Activated CD4-positive, alpha-beta T cell treated with anti-CD3 and anti-CD28 coated beads for 36 hours (primary cell): ENCODE results near the gene SEZ6L2. TPM values are rescaled to one million over a fixed set of nuclear protein-coding genes. Genes with fewer than 3 reads are reported as not detected.
A peak's percentile ranks its signal among the peaks of the same experiment; 100 is the strongest.
"Not testable (repeated sequence)": the region's sequence is repeated elsewhere in the genome, so short reads cannot be mapped to it uniquely, and the experiment has no call there.

ENCODE experiments used
- ATAC-seq: fragments of 200-7000 bp; cut with Tn5 transposase; one replicate; pipeline ENCODE4 v1.10.0; 2021; ENCODE audit warnings: mild to moderate bottlenecking, moderate library complexity
- CTCF ChIA-PET: fragments of 350-600 bp; sonication (Branson Sonifier 250); formaldehyde crosslinking; loops from one replicate; lab custom pipeline; 2021; ENCODE audit warnings: antibody characterized with exemption; lab: Charles Lee
- POLR2A ChIA-PET: fragments of 350-600 bp; sonication (Branson Sonifier 250); formaldehyde crosslinking; loops from one replicate; lab custom pipeline; 2021; ENCODE audit warnings: antibody characterized with exemption, inconsistent platforms; lab: Charles Lee
- DNase-seq: peaks from one replicate; pipeline ENCODE4 v3.0.0-alpha.2; 2020
- H3K27ac Mint-ChIP-seq: one replicate; pipeline ENCODE4 v1.8.0; 2021; ENCODE audit warnings: mixed read lengths
- H3K27me3 Mint-ChIP-seq: one replicate; pipeline ENCODE4 v1.8.0; 2021; ENCODE audit warnings: mixed read lengths
- H3K36me3 Mint-ChIP-seq: one replicate; pipeline ENCODE4 v1.8.0; 2021; ENCODE audit warnings: low read depth, mixed read lengths
- H3K4me1 Mint-ChIP-seq: one replicate; pipeline ENCODE4 v1.8.0; 2021; ENCODE audit warnings: mixed read lengths
- H3K4me3 Mint-ChIP-seq: one replicate; pipeline ENCODE4 v1.8.0; 2021; ENCODE audit warnings: mild to moderate bottlenecking, moderate library complexity, mixed read lengths
- H3K9me3 Mint-ChIP-seq: one replicate; pipeline ENCODE4 v1.8.0; 2021; ENCODE audit warnings: low read depth, mixed read lengths
- intact Hi-C, 2 experiments: fragments of 100-400 bp; cut with DNase I in 1 of 2; cut with micrococcal nuclease in 1 of 2; formaldehyde crosslinking; loops; one replicate each; pipeline versions ENCODE4 v1.14.2 to v1.15.1; 2022 to 2024; cut with DNase I, micrococcal nuclease
- total RNA-seq, 2 experiments: library from RNA; stranded (reverse); gene quantifications; one replicate each; pipeline ENCODE4 v1.2.3, GENCODE V29; 2021

SEZ6L2 gene
- total RNA-seq, 2 experiments from 2014 or later: 0.27 to 0.42 TPM

DNA sequence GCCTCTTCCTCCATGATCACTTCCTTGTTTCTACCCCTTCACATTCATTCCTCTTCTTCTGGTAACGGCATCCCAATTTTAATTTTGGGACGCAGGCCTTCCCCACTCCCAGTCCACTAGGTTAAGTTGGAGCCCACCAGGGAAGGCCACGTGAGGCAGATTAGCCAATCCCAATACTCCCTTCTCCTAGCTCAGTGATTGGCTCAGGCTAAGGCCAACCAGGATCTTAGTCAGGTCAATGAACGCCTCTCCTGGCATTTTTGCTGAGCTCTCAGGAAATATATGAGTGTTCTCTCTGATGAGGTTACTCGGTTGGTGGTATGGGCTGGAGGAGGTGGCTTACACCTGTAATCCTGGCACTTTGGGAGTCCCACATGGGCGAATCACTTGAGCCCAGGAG lies 15.4 kb downstream of the SEZ6L2 start:
- H3K27me3 Mint-ChIP-seq: peaks cover 8% of the 10 kb centered on the region
- no peak for ATAC-seq
- no peak overlapping the region for H3K27ac Mint-ChIP-seq
- no peaks in the 10 kb centered on the region for H3K4me1 Mint-ChIP-seq
- no peaks in the 10 kb centered on the region for H3K9me3 Mint-ChIP-seq
- POLR2A ChIA-PET: no interaction called here
- H3K4me3 Mint-ChIP-seq: no peak overlapping the region
- DNase-seq: no peak
- intact Hi-C loops: no loop called here
- CTCF ChIA-PET: interaction anchor here (0.6 to 1.0 kb wide), 3 partner anchors 9 to 147 kb away, joined by 3 read pairs; partner anchors contain the start of gene TLCD3B
- no peaks in the 10 kb centered on the region for H3K36me3 Mint-ChIP-seq

- ATAC-seq (no peak), DNase-seq (no peak)
- H3K4me3 Mint-ChIP-seq: no peak overlapping the region
- peaks cover 7% of the 10 kb centered on the region for H3K4me1 Mint-ChIP-seq
- intact Hi-C loops: no loop called here
- H3K27me3 Mint-ChIP-seq: peaks cover 23% of the 10 kb centered on the region
- no peaks in the 10 kb centered on the region for H3K9me3 Mint-ChIP-seq
- H3K36me3 Mint-ChIP-seq: no peaks in the 10 kb centered on the region
- POLR2A ChIA-PET: no interaction called here
- no peak overlapping the region for H3K27ac Mint-ChIP-seq
- CTCF ChIA-PET: interaction anchor here (1.2 kb wide), 1 partner anchor 33 kb away, joined by 3 read pairs; no protein-coding TSS in a partner anchor
Measured at GRCh38 chr16:29881050-29881449, 18.3 kb downstream of the SEZ6L2 start.

- H3K4me3 Mint-ChIP-seq: no peak overlapping the region
- DNase-seq (no peak), ATAC-seq (no peak)
- POLR2A ChIA-PET: interaction anchor here (1.6 kb wide), 1 partner anchor 15 kb away, joined by 4 read pairs; the partner anchor contains the start of gene CDIPT
- H3K4me1 Mint-ChIP-seq: peaks cover 7% of the 10 kb centered on the region
- CTCF ChIA-PET: interaction anchor here (0.9 to 1.9 kb wide), 6 partner anchors 22 to 63 kb away, joined by 3 to 8 read pairs (median 3); partner anchors contain the start of genes ASPHD1 and PAGR1
- no peaks in the 10 kb centered on the region for H3K36me3 Mint-ChIP-seq
- no peak overlapping the region for H3K27ac Mint-ChIP-seq
- H3K9me3 Mint-ChIP-seq: no peaks in the 10 kb centered on the region
- H3K27me3 Mint-ChIP-seq: peaks cover 25% of the 10 kb centered on the region
- intact Hi-C loops: loop anchor here in 1 of 2 experiments (5.0 kb wide), 2 partner anchors 84 to 144 kb away; partner anchors contain the start of genes C16orf92 and TMEM219
Measured at GRCh38 chr16:29878172-29878571, 21.2 kb downstream of the SEZ6L2 start.

- peaks cover 7% of the 10 kb centered on the region for H3K4me1 Mint-ChIP-seq
- H3K36me3 Mint-ChIP-seq: no peaks in the 10 kb centered on the region
- peak overlapping the region; percentile 29 for H3K4me3 Mint-ChIP-seq
- peaks cover 22% of the 10 kb centered on the region for H3K27me3 Mint-ChIP-seq
- intact Hi-C loops: loop anchor here in 1 of 2 experiments (1.0 to 5.0 kb wide), 5 partner anchors 14 to 145 kb away; partner anchors contain the start of genes ASPHD1, C16orf92, CDIPT and KCTD13
- H3K27ac Mint-ChIP-seq: no peak overlapping the region
- H3K9me3 Mint-ChIP-seq: no peaks in the 10 kb centered on the region
- ATAC-seq (peak; percentile 93), DNase-seq (peak; percentile 85)
- CTCF ChIA-PET: interaction anchor here (0.5 to 1.9 kb wide), 9 partner anchors 23 to 179 kb away, joined by 3 to 8 read pairs (median 3); partner anchors contain the start of genes ASPHD1, PAGR1 and TLCD3B
- POLR2A ChIA-PET: interaction anchor here (1.6 kb wide), 1 partner anchor 14 kb away, joined by 4 read pairs; the partner anchor contains the start of gene CDIPT
Measured at GRCh38 chr16:29877266-29877961, 21.9 kb downstream of the SEZ6L2 start.

DNA sequence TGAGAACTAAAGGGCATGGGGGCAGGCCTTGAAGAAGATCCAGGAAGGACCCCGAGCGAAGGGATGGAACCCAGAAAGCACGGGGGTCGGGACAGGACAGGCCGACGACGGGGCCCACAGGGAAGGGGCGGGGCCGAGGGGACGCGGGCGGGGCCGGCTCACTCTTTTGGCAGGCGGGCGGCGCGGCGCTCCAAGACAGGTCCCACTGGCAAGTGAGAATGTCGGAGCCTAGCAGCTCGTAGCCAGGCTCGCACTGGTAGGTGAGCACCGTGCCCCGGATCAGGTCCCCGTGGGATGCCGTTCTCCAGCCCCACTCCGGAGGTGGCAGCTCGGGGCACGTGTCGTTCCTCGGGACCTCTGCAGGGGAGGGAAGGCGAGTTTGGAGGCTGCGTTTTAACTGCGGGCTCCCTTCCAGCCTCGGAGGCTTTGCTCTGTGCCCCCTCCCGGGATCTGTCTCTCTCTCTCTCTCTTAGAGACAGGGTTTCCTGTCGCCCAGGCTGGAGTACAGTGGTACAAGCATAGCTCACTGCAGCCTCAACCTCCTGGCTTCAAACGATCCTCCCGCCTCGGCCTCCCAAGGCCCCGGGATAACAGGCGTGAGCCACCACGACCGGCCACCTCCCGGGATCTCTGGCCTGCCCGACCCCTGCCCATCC lies 22.6 kb downstream of the SEZ6L2 start:
- intact Hi-C loops: loop anchor here in 1 of 2 experiments (1.0 to 5.0 kb wide), 5 partner anchors 13 to 146 kb away; partner anchors contain the start of genes ASPHD1, C16orf92, CDIPT and KCTD13
- H3K9me3 Mint-ChIP-seq: no peaks in the 10 kb centered on the region
- H3K27ac Mint-ChIP-seq: no peak overlapping the region
- H3K4me1 Mint-ChIP-seq: peaks cover 7% of the 10 kb centered on the region
- ATAC-seq (no peak), DNase-seq (peak; percentile 58)
- CTCF ChIA-PET: interaction anchor here (0.6 to 1.9 kb wide), 6 partner anchors 28 to 178 kb away, joined by 3 to 8 read pairs (median 4); partner anchors contain the start of gene TLCD3B
- H3K27me3 Mint-ChIP-seq: peaks cover 22% of the 10 kb centered on the region
- H3K36me3 Mint-ChIP-seq: no peaks in the 10 kb centered on the region
- POLR2A ChIA-PET: interaction anchor here (1.6 kb wide), 1 partner anchor 14 kb away, joined by 4 read pairs; the partner anchor contains the start of gene CDIPT
- H3K4me3 Mint-ChIP-seq: peak overlapping the region; percentile 52

DNA sequence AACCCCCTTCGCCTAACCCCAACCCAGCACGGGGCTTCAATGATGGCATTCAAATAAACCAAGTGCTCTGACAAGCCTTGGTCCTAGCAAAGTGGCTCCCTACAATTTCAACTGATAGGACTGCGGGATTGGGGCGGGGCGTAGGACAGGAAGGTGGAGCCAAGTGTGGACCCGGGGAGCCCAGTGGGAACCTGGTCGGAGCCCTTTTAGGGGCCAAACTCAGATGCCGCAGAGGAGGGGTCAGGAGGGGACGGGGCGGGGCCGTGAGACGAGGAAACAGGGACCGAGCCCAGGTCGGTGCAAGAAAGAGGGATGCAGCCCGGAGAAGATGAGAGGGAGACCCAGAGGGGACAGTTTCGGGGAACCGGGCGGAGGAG lies 23.1 kb downstream of the SEZ6L2 start:
- H3K9me3 Mint-ChIP-seq: no peaks in the 10 kb centered on the region
- no peak for ATAC-seq
- H3K36me3 Mint-ChIP-seq: no peaks in the 10 kb centered on the region
- ChIA-PET POLR2A (no interaction called here), CTCF (interaction anchor here (0.9 to 1.0 kb wide), 2 partner anchors 29 to 46 kb away, joined by 4 read pairs; no protein-coding TSS in a partner anchor)
- no peak overlapping the region for H3K27ac Mint-ChIP-seq
- peak overlapping the region; percentile 52 for H3K4me3 Mint-ChIP-seq
- peaks cover 22% of the 10 kb centered on the region for H3K27me3 Mint-ChIP-seq
- peaks cover 7% of the 10 kb centered on the region for H3K4me1 Mint-ChIP-seq
- intact Hi-C loops: loop anchor here in 1 of 2 experiments (5.0 kb wide), 2 partner anchors 86 to 146 kb away; partner anchors contain the start of genes C16orf92 and TMEM219
- DNase-seq: no peak

DNA sequence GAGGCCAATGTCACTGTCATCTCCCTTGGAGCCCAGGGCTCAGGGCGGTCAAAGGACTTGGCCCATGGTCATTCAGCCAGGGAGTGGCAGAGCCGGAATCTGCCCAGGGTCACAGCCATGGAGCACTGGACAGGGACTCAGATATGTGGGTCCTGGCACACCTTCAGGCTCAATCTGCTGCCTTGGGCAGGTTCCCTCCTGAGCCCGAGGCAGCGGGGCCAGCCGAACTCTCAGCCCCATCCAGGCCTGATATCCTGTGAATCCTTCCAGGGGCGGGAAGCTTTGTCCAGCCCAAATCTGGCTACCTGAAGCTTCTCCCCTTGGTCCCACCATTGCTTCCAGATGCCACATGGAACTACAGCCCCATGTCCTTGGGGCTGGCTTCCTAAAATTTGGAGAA lies 24.1 kb downstream of the SEZ6L2 start:
- H3K27ac Mint-ChIP-seq: no peak overlapping the region
- intact Hi-C loops: loop anchor here in 1 of 2 experiments (5.0 kb wide), 2 partner anchors 87 to 147 kb away; partner anchors contain the start of genes C16orf92 and TMEM219
- H3K27me3 Mint-ChIP-seq: peaks cover 22% of the 10 kb centered on the region
- no peaks in the 10 kb centered on the region for H3K9me3 Mint-ChIP-seq
- ChIA-PET CTCF (interaction anchor here (0.7 to 0.9 kb wide), 2 partner anchors 9 to 11 kb away, joined by 3 to 4 read pairs; no protein-coding TSS in a partner anchor), POLR2A (interaction anchor here (0.7 kb wide), 1 partner anchor 97 kb away, joined by 10 read pairs; no protein-coding TSS in a partner anchor)
- ATAC-seq (no peak), DNase-seq (no peak)
- H3K4me1 Mint-ChIP-seq: peaks cover 7% of the 10 kb centered on the region
- H3K4me3 Mint-ChIP-seq: no peak overlapping the region
- no peaks in the 10 kb centered on the region for H3K36me3 Mint-ChIP-seq

DNA sequence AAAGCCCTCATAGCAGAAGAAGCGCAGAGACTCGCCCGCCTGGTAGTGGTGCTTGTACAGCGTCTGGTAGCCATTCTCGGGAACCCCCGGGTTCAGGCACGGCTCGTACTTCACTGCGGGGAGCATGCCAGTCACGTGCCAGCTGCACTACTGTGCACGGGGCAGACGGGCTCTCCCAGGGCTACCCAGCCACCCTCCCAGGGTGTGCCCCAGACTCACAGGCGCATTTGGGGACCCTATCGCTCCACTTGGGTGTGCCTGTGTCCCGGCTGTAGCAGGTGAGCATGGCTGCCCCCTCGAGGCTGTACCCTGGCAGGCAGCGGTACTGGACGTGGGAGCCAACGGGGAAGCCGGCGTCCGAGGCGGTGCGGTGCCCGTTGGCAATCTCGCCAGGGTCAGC lies 26.0 kb downstream of the SEZ6L2 start:
- intact Hi-C loops: no loop called here
- Mint-ChIP-seq H3K4me1 (peaks cover 7% of the 10 kb centered on the region), H3K27ac (no peak overlapping the region), H3K4me3 (no peak overlapping the region), H3K36me3 (no peaks in the 10 kb centered on the region), H3K27me3 (peaks cover 20% of the 10 kb centered on the region), H3K9me3 (no peaks in the 10 kb centered on the region)
- CTCF ChIA-PET: no interaction called here
- POLR2A ChIA-PET: no interaction called here
- DNase-seq (no peak), ATAC-seq (no peak)

DNA sequence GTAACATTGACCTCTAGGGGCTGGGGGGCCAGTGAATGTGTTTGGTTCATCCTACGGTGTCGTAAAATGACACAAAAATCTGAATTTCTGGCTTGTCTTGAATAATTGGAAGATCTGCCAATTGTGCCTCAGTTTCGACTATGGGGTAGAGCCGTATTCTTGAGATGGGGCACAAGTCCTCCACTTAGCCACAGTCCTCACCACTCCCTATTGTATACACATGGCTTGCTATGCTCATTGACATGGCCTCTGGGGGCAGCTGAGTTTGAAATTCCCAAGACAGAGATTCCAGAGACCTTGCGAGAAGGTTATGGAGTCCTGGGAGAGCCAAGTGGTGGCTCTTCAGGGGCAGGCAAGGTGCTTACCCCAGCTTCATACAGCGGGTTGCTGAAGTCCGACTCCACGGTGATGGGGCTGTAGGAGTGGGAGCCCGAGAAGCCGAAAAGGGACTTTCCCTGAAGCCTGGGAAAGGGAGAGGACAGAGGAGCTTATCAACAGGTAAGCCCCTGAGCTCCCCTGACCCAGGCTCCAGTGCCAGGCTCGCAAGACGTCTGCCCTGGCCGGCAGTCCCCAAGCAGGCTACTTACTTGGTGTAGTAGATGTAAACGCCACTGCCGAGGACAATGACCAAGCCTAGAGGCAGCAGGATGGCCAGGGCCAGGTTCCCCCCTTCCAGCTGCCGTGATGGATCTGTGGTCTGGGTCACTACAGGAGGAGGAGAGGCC lies 27.4 kb downstream of the SEZ6L2 start:
- Mint-ChIP-seq H3K36me3 (no peaks in the 10 kb centered on the region), H3K4me3 (no peak overlapping the region), H3K9me3 (no peaks in the 10 kb centered on the region), H3K4me1 (no peaks in the 10 kb centered on the region), H3K27me3 (peaks cover 9% of the 10 kb centered on the region), H3K27ac (no peak overlapping the region)
- ATAC-seq (no peak), DNase-seq (no peak)
- POLR2A ChIA-PET: no interaction called here
- intact Hi-C loops: no loop called here
- CTCF ChIA-PET: interaction anchor here (0.6 to 0.9 kb wide), 2 partner anchors 9 to 143 kb away, joined by 3 to 4 read pairs; partner anchors contain the start of gene CDIPT

DNA sequence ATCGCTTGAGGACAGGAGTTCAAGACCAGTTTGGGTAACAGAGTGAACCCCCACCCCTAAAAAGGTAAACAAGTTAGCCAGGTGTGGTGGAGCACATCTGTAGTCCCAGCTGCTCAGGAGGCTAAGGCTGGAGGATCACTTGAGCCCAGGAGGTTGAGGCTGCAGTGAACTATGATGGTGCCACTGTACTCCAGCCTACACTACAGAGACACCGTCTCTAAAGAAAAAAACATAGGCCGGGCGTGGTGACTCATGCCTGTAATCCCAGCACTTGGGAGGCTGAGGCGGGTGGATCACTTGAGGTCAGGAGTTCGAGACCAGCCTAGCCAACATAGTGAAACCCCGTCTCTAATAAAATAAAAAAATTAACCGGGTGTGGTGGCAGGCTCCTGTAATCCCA lies 30.3 kb downstream of the SEZ6L2 start:
- H3K27me3 Mint-ChIP-seq, H3K4me3 Mint-ChIP-seq, H3K4me1 Mint-ChIP-seq, ATAC-seq, H3K9me3 Mint-ChIP-seq, DNase-seq, H3K27ac Mint-ChIP-seq, H3K36me3 Mint-ChIP-seq, POLR2A ChIA-PET: not testable (repeated sequence)
- CTCF ChIA-PET: interaction anchor here (1.5 kb wide), 1 partner anchor 34 kb away, joined by 4 read pairs; no protein-coding TSS in a partner anchor
- intact Hi-C loops: loop anchor here in 1 of 2 experiments (10.0 kb wide), 1 partner anchor 156 kb away; the partner anchor contains the start of gene C16orf92
